ENCODE results near the gene TTLL13.

DNA sequence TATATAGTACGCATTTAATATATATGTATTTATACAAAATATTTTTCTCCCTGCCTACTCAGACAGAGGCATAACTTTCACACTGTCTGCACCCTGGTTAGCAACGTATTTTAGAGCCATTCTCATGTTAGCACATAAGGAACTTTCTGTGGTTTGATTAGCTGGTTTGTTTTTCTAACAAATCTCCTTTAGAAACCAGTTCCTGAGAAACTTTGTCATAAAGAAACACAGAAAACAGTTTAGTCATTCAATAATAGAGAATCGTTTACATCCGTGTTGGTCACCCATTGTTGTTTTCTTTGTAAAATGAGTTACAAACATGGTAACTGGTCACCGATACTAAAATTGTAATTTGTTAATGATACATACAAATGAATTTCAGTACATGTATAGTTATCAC is 10.2 kb downstream of the TTLL13 start:
- TF ChIP-seq, protein P1, sequence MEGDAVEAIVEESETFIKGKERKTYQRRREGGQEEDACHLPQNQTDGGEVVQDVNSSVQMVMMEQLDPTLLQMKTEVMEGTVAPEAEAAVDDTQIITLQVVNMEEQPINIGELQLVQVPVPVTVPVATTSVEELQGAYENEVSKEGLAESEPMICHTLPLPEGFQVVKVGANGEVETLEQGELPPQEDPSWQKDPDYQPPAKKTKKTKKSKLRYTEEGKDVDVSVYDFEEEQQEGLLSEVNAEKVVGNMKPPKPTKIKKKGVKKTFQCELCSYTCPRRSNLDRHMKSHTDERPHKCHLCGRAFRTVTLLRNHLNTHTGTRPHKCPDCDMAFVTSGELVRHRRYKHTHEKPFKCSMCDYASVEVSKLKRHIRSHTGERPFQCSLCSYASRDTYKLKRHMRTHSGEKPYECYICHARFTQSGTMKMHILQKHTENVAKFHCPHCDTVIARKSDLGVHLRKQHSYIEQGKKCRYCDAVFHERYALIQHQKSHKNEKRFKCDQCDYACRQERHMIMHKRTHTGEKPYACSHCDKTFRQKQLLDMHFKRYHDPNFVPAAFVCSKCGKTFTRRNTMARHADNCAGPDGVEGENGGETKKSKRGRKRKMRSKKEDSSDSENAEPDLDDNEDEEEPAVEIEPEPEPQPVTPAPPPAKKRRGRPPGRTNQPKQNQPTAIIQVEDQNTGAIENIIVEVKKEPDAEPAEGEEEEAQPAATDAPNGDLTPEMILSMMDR (IDR thresholded peaks at IDR 0.05) = no peak
- TF ChIP-seq POLR2A (IDR thresholded peaks at IDR 0.05; ENCODE audit: low read depth) (no peak), POLR2AphosphoS5 (IDR thresholded peaks at IDR 0.05) (no peak), EP300 (IDR thresholded peaks at IDR 0.05) (no peak)

Measured in esophagus muscularis mucosa (tissue), 4 donors.